GM12865 (cell line): ENCODE measurements around the gene PLA2G4D.

Experiments
- DNase-seq: peaks from one replicate; pipeline ENCODE4 v3.0.0; 2010; ENCODE audit warnings: low read depth
- H3K4me3 ChIP-seq: 2 replicates; pipeline ENCODE4 v1.5.1; 2011; ENCODE audit warnings: mild to moderate bottlenecking, low read depth, low read length, control low read depth
- CTCF ChIP-seq: IDR thresholded peaks from 2 replicates; pipeline ENCODE4 v1.5.1; 2011; ENCODE audit warnings: low read length, control low read depth, low read depth, inconsistent platforms; ENCODE audit not compliant: insufficient read depth; ENCODE audit errors: missing control alignments

Gene PLA2G4D

GRCh38 chr15:42031198-42031915, 63.0 kb downstream of the PLA2G4D start:
- no peak for TF ChIP-seq CTCF
- DNase-seq, result no peak
- no peak overlapping the region for H3K4me3 ChIP-seq

- no peak for TF ChIP-seq CTCF
These were observed 66.8 kb downstream of the PLA2G4D start for GRCh38 chr15:42027521-42027920.

GRCh38 chr15:42024303-42024702, 70.1 kb downstream of the PLA2G4D start:
- TF ChIP-seq CTCF, result no peak
- no peak for DNase-seq
- H3K4me3 ChIP-seq, result no peak overlapping the region

More at GRCh38 chr15:42027521-42027920, 66.8 kb downstream of the PLA2G4D start:
- H3K4me3 ChIP-seq, result no peak overlapping the region
- DNase-seq, result no peak

- no peak overlapping the region for H3K4me3 ChIP-seq
- no peak for TF ChIP-seq CTCF
- no peak for DNase-seq
These were observed 72.8 kb downstream of the PLA2G4D start for GRCh38 chr15:42021593-42021992.

GRCh38 chr15:42020713-42021273, 73.6 kb downstream of the PLA2G4D start, which contains the start of gene PLA2G4E:
Gene PLA2G4E (minus strand): TSS chr15:42021042. CDS start chr15:42021030, 12 bp downstream.
- no peak for DNase-seq
- no peak within 1 kb of the TSS for H3K4me3 ChIP-seq
- no peak for TF ChIP-seq CTCF

GRCh38 chr15:42018306-42019224, 75.8 kb downstream of the PLA2G4D start:
- DNase-seq, result no peak
- no peak overlapping the region for H3K4me3 ChIP-seq
- no peak for TF ChIP-seq CTCF
